ENCODE measurements around the gene PARP14.

PARP14 gene

DNA sequence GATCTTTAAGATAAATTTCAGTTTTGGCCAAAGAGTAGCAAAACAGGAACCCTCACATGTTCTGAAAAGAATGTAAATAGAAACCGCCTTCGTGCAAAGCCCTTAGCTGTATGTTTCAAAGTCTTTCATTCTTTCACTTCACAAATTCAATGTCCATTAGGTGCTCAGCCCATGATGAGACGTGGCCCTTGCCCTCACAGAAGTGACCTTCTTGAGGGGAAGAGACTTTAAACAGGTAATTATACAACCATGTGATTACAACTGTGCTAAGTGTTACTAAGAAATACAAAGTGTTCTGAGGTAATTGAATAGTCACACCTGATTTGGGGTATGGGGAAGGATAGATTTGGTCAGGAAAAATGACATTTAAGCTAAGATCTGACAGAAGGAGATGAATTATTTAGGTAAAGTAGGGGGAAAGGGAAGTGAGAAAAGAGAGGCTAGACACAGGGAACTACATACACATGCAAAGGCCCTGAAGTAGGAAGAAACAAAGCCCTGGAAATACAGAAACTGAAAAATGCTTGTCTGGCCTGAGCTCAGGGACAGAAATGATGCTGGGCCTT is 93.4 kb downstream of the PARP14 start:
- TF ChIP-seq, protein P1, sequence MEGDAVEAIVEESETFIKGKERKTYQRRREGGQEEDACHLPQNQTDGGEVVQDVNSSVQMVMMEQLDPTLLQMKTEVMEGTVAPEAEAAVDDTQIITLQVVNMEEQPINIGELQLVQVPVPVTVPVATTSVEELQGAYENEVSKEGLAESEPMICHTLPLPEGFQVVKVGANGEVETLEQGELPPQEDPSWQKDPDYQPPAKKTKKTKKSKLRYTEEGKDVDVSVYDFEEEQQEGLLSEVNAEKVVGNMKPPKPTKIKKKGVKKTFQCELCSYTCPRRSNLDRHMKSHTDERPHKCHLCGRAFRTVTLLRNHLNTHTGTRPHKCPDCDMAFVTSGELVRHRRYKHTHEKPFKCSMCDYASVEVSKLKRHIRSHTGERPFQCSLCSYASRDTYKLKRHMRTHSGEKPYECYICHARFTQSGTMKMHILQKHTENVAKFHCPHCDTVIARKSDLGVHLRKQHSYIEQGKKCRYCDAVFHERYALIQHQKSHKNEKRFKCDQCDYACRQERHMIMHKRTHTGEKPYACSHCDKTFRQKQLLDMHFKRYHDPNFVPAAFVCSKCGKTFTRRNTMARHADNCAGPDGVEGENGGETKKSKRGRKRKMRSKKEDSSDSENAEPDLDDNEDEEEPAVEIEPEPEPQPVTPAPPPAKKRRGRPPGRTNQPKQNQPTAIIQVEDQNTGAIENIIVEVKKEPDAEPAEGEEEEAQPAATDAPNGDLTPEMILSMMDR (IDR thresholded peaks at IDR 0.05), result no peak
- no peak for DNase-seq (ENCODE audit: low spot score)
- H3K27ac ChIP-seq, result peak overlapping the region in 1 of 2 donors; percentile 44
- H3K4me3 ChIP-seq, result no peak overlapping the region

DNA sequence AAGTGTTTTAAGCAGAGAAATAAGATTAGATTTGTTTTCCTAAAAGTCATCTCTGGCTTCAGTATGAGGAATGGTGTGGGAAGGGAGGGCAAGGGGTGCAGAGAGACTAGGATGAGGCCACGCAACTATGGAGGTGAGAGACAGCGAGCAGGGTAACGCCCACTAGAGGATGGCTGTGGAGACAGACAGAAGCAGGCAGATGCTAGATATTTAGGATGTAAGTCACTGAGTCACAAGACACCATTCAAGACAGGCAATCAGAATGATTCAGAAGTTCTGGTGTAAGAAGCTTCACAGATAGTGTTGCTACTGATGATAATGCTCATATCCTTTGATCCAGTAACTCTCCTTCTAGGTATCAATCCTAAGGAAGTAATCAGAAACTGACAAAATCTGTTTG is 93.9 kb downstream of the PARP14 start:
- TF ChIP-seq, protein P1 (IDR thresholded peaks at IDR 0.05), result no peak
- no peak for DNase-seq (ENCODE audit: low spot score)
- Histone ChIP-seq H3K27ac (peak overlapping the region in 1 of 2 donors; percentile 41), H3K4me3 (no peak overlapping the region)

DNA sequence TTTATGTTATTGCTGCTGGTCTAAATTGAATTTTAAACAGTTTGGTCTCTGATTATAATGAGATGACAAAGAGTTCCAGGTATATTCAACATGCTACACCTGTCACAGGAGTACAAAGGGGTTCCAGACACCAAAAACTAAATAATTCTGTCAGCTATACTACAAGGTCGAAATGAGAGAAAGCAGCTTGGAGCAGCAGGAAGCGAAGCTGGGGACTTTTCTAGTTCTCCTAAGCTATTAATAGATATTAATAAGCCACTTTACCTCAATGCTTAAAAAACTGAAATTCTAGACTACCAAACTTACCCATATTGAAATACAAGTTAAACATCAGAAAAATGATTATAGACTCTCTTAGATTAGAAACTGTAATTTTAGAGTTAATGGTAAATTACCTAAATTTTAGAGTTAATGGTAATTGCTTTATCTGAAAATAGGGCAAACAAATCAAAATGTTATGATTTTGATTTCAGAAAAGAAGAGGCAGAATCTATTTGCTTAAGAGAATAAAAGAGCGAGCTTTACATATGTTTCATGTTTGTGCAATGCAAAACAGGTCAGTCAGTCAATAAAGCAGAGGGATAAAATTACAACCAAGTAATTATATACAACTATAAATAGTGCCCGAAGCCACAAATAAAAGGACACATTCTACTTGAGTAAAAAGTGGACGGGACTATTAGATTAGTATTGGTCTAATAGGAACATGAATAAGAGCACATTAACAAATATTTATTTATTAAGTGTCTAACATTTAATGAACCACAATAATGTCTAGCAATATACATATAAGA is 96.2 kb downstream of the PARP14 start:
- TF ChIP-seq, protein P1 (IDR thresholded peaks at IDR 0.05), result no peak
- no peak overlapping the region for H3K4me3 ChIP-seq
- no peak overlapping the region for H3K27ac ChIP-seq
- no peak for DNase-seq (ENCODE audit: low spot score)

DNA sequence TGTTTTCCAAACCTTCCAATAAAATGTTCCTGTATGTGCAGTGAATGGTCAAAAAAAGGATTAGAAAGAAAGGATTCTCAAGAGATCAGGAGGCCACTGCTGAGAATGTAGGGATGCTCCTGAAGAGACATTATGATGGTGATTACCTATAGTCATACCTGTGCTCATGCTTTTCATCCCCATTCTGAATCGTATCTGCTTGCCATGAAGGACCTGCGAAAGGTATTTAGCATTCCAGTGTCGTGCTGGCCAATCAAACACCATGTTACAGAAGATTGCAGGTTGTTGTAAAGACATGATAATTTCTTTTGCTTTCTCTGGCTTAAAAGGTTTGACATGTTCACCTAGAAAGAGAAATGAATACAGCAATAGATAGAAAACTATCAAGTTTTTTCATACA is 96.9 kb downstream of the PARP14 start:
- H3K4me3 ChIP-seq, result no peak overlapping the region
- H3K27ac ChIP-seq, result no peak overlapping the region
- no peak for DNase-seq (ENCODE audit: low spot score)
- TF ChIP-seq, protein P1 (IDR thresholded peaks at IDR 0.05), result no peak
